ENCODE data around the gene IFNL2. TPM values are rescaled to one million over a fixed set of nuclear protein-coding genes. Genes with fewer than 3 reads are reported as not detected.
"Not testable (repeated sequence)": the region's sequence is repeated elsewhere in the genome, so short reads cannot be mapped to it uniquely, and the experiment has no call there.

IFNL2 gene
- total RNA-seq (2014; rRNA removed; shearing (Covaris generic)) = not detected in 2 replicates

DNA sequence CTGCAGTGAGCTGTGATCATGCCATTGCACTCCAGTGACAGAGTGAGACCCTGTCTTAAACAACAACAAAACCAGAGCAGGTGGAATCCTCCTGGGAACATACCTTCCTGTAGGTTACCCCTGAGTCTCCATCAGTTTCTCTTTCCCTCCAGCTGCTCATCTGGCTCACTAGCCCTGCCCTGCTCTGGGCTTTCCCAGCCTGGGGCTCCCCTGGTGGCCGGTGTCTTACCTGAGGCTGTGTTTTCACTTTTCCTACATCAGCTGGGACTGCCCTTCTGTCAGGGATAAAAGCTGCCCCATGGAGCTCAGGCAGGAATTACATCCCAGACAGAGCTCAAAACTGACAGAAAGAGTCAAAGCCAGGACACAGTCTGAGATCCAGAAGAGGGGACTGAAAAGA, at the start of gene IFNL2:
TSS of gene IFNL2 (plus strand) at position 312 of the 400 bp plus-strand sequence. CDS start 173 bp downstream, outside the sequence.
- DNase-seq (ENCODE audit: low spot score); in situ Hi-C loops (cut with HindIII; ENCODE audit: low sequenced_read_pairs): not testable (repeated sequence)

DNA sequence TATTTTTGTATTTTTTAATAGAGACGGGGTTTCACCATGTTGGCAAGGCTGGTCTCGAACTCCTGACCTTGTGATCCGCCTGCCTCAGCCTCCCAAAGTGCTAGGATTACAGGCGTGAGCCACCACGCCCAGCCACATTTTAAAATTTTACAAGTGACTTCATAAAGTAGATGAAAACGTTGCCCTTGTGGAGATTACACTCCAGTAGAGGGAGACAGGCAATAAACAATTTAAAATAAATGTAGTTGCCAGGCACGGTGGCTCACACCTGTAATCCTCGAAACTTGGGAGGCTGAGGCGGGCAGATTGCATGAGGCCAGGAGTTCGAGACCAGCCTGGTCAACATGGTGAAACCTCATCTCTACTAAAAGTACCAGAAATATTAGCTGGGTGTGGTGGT, 49.1 kb upstream of the IFNL2 start:
- DNase-seq (ENCODE audit: low spot score); in situ Hi-C loops (cut with HindIII; ENCODE audit: low sequenced_read_pairs): not testable (repeated sequence)

- in situ Hi-C loops (cut with HindIII; ENCODE audit: low sequenced_read_pairs) = no loop called here
- no peak for DNase-seq (ENCODE audit: low spot score)
Observed at GRCh38 chr19:39223703-39224279, 44.4 kb upstream of the IFNL2 start.

DNA sequence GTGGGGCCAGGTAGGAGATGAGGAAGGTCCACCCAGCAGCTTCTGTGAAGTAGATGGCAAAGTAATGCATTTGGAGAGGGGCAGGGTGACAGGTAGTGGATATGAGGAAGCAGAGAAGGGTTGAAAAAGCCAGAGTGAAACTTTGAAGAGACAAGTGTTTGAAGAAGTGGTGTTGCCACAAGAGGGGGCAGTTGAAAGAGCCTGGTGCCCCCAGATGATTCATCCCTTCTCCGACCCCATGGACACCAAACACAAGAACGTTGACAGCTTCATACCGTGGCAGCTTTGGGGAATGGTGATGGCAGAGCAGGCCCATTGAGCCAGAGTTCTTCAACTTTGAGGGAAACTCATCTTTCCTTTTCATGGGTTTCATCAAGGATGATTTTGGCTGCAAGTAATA, 43.3 kb upstream of the IFNL2 start:
- no peak for DNase-seq (ENCODE audit: low spot score)
- in situ Hi-C loops (cut with HindIII; ENCODE audit: low sequenced_read_pairs) = no loop called here

DNA sequence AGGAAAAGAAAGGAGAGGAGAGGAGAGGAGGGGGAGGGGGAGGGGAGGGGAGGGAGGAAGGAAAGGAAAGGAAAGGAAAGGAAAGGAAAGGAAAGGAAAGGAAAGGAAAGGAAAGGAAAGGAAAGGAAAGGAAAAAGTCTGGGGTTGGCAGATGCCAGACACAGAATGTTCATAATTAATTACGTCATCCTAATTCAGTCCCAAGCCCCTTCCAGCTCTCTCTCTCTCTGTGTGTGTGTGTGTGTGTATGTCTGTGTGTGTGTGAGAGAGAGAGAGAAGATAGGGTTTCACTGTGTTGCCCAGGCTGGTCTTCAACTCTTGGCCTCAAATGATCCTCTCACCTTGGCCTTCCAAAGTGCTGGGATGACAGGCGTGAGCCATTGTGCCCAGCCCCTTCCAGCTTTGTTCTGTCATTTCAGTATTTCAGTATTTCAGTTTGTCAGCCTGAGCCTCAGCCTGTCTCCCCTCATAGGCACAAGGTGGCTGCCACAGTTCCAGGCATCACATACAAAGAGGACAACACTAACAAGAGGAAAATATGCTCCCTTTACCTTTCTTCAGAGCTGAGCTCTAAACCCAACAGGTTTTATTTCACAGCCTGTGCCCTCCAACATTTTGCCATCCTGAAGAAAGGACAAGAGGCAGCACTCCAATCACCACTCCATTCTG, 38.0 kb upstream of the IFNL2 start:
- DNase-seq (ENCODE audit: low spot score) = no peak
- in situ Hi-C loops (cut with HindIII; ENCODE audit: low sequenced_read_pairs) = no loop called here

- DNase-seq (ENCODE audit: low spot score) = no peak
- in situ Hi-C loops (cut with HindIII; ENCODE audit: low sequenced_read_pairs) = no loop called here
Observed at GRCh38 chr19:39232708-39233107, 35.5 kb upstream of the IFNL2 start.

- DNase-seq (ENCODE audit: low spot score) = no peak
- in situ Hi-C loops (cut with HindIII; ENCODE audit: low sequenced_read_pairs) = no loop called here
Observed at GRCh38 chr19:39236527-39236926, 31.7 kb upstream of the IFNL2 start.

- in situ Hi-C loops (cut with HindIII; ENCODE audit: low sequenced_read_pairs) = no loop called here
- no peak for DNase-seq (ENCODE audit: low spot score)
Observed at GRCh38 chr19:39237200-39238184, 30.7 kb upstream of the IFNL2 start.

DNA sequence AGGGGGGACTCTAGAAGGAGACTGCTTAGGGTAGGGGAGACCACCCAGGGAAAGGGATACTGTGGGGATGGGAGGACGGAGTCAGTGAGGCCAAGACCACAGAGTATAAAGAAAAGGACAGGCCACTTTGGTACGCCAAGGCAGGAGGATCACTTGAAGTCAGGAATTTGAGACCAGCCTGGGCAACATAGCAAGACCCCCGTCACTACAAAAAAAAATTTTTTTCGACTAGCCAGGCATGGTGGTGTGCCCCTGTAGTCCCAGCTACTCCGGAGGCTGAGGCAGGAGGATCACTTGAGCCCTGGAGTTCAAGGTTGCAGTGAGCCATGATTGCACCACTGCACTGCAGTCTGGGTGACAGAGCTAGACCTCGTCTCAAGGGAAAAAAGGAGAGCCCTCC, 30.0 kb upstream of the IFNL2 start:
- DNase-seq (ENCODE audit: low spot score) = no peak
- in situ Hi-C loops (cut with HindIII; ENCODE audit: low sequenced_read_pairs) = no loop called here

- DNase-seq (ENCODE audit: low spot score) = no peak
- in situ Hi-C loops (cut with HindIII; ENCODE audit: low sequenced_read_pairs) = no loop called here
Observed at GRCh38 chr19:39238944-39239343, 29.3 kb upstream of the IFNL2 start.

GRCh38 chr19:39240421-39240820, 27.8 kb upstream of the IFNL2 start:
- no peak for DNase-seq (ENCODE audit: low spot score)
- in situ Hi-C loops (cut with HindIII; ENCODE audit: low sequenced_read_pairs) = no loop called here

- DNase-seq (ENCODE audit: low spot score); in situ Hi-C loops (cut with HindIII; ENCODE audit: low sequenced_read_pairs): not testable (repeated sequence)
Observed at GRCh38 chr19:39243741-39244140, 24.5 kb upstream of the IFNL2 start.

GRCh38 chr19:39244410-39245100, 23.6 kb upstream of the IFNL2 start, which contains the start of gene IFNL3:
Gene IFNL3, minus strand, starts transcription at chr19:39245006. Its CDS starts 39 bp downstream, at chr19:39244967.
- in situ Hi-C loops (cut with HindIII; ENCODE audit: low sequenced_read_pairs); DNase-seq (ENCODE audit: low spot score): not testable (repeated sequence)

- in situ Hi-C loops (cut with HindIII; ENCODE audit: low sequenced_read_pairs); DNase-seq (ENCODE audit: low spot score): not testable (repeated sequence)
Observed at GRCh38 chr19:39245166-39245565, 23.0 kb upstream of the IFNL2 start.

GRCh38 chr19:39246951-39247669, 21.1 kb upstream of the IFNL2 start:
- in situ Hi-C loops (cut with HindIII; ENCODE audit: low sequenced_read_pairs) = no loop called here
- peak; percentile 46 for DNase-seq (ENCODE audit: low spot score)

DNA sequence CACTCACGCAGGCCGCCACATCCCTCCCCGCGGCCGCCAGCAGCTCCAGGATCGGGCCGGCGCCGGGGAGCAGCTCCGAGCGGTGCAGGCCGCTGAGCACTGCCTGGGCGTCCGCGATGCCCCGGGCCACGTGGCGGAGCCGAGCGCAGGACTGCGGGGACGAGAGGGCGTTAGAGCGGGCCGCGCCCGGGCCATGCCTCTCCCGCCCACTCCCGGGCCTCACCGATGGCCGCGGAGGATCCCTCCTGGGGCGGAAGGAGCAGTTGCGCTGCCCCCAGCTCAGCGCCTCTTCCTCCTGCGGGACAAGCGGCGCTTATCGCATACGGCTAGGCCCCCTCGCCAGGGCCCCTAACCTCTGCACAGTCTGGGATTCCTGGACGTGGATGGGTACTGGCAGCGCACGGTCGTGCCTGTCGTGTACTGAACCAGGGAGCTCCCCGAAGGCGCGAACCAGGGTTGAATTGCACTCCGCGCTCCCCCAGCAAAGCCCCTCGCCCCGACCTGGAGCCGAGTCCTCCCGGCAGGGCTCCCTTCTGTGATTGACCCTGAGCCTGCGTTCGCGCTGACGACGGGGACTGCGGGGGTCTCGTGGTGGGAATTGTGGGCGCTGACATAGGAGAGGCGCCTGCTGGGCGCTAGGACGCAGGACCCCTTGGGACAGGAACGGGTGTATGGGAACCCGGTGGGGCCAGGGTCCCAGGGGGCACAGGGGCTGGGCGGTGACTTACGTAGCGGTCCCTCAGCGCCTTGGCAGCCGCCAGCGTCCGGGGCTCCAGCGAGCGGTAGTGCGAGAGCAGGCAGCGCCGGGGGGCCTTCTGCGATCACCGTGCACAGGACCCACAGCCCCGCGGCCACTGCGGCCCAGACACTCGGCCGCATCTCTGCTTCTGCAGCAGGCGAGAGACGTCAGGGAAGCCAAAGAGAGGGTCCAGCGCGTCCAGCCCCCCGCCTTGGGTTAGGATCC, 20.2 kb upstream of the IFNL2 start:
- in situ Hi-C loops (cut with HindIII; ENCODE audit: low sequenced_read_pairs) = no loop called here
- DNase-seq (ENCODE audit: low spot score) = peak; percentile 5

DNA sequence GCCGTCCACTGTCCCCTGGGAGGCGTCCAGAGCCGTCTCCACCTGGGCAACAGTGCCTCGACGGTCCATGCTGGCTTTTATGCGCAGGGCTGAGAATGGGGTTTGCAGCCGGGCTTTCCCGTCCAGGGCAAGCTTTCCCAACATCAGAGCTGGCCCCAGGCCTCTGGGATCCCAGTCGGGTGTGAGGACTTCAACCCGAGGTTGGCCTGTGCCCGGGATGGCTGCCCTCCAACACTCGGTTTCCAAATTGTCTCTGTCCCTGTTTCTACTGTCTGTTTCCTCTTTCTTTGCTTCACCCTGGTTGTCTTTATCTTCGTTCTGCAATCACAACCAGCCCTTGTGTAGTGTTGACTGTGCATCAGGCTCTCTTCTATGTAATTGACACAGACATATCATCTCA, 19.4 kb upstream of the IFNL2 start, which contains the start of gene IFNL4:
TSS of gene IFNL4 (minus strand) at position 51 of the 400 bp plus-strand sequence.
- DNase-seq (ENCODE audit: low spot score) = no peak
- in situ Hi-C loops (cut with HindIII; ENCODE audit: low sequenced_read_pairs) = no loop called here

Data from G401 (cell line).